GM12873 (cell line): Measurements from ENCODE around the gene CMBL.

ENCODE experiments used
- TF ChIP-seq, protein P1 (sequence below): IDR thresholded peaks from 2 replicates; pipeline ENCODE4 v1.5.1; 2012; ENCODE audit warnings: low read depth, mild to moderate bottlenecking, moderate library complexity, low read length, control low read depth; ENCODE audit not compliant: insufficient read depth; ENCODE audit errors: missing control alignments

CMBL gene

DNA sequence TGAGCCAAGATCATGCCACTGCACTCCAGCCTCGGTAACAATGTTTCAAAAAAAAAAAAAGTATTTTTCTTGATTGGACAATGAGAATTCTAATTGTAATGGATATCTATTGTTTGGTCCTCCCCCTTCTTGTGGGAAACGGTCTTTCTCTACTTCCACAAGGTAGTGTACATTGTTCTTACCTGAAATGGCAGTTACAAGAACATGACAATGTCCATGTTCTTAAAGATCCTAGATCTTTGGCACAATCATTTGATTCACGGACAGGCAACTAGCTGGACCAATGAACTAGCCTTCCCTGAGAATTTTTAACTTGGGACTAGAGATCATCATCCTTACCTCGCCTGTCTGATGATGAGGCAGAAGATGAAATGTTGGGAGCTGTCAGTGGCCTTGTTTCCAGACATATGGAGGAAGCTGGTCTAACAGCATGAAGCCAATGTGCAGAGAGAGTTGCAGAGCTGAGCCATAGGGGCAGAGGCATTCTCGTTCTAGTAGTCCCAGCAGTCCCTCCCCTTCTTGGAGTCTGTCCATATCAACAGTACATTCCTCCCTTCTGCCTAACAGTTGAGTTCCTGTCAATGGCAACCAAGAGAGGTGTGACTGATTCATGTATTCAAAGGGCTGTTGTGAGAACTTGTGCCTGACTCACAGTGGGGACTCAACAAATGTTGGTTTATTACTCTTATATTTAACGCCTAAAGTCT lies 43.6 kb upstream of the CMBL start:
- TF ChIP-seq, protein P1, sequence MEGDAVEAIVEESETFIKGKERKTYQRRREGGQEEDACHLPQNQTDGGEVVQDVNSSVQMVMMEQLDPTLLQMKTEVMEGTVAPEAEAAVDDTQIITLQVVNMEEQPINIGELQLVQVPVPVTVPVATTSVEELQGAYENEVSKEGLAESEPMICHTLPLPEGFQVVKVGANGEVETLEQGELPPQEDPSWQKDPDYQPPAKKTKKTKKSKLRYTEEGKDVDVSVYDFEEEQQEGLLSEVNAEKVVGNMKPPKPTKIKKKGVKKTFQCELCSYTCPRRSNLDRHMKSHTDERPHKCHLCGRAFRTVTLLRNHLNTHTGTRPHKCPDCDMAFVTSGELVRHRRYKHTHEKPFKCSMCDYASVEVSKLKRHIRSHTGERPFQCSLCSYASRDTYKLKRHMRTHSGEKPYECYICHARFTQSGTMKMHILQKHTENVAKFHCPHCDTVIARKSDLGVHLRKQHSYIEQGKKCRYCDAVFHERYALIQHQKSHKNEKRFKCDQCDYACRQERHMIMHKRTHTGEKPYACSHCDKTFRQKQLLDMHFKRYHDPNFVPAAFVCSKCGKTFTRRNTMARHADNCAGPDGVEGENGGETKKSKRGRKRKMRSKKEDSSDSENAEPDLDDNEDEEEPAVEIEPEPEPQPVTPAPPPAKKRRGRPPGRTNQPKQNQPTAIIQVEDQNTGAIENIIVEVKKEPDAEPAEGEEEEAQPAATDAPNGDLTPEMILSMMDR, result no peak

DNA sequence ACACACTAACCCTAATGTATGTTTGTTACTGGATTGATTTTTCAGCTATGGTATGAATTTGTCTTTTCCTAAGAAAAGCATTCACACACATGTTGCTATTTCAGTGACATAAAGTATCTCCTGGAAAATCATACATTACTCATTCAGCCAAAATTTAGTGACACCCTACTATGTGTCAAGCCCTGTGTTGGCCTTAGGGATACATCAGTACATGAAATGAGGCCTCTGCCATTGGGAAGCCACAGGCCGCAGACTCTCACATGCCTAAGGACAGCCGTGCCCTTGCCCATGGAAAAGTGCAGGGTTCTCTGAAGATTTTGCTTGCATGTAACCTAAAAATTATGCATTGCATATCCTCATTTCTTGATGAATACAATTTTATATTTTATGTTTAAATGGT lies 40.6 kb upstream of the CMBL start:
- TF ChIP-seq, protein P1, result no peak

DNA sequence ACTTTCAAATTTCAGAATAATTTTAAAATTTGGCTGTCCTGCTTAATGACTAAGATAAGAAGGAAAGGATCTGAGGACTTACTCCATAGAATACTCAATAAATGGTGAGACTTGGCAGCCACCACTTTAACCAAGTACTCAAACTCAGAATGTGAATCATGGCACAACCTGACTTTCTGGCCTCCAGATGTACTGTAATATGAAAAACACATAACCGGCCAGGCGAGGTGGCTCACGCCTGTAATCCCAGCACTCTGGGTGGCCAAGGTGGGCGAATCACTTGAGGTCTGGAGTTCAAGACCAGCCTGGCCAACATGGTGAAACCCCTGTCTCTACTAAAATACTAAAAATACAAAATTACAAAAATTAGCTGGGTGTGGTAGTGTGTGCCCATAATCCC lies 35.8 kb upstream of the CMBL start:
- TF ChIP-seq, protein P1, result no peak

DNA sequence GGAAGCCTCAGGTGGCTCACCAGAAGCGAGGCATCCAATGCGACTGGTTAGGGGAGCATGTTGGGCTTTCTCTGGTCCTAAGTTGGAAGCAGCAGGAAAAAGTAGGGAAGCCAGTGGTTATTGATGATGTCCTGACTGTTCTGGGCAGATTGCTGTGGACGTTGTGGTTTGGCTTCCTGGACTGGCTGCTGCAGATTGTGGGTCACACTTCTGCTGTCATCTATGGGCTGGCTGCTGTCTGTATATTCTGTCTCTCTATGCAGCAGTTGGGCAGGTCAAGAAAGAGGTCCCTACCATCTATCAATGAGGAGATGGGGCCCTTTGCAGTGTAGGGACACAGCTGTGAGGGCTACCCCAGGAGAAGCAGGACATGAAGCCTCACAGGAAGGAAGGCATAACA lies 32.3 kb upstream of the CMBL start:
- TF ChIP-seq, protein P1, result no peak

DNA sequence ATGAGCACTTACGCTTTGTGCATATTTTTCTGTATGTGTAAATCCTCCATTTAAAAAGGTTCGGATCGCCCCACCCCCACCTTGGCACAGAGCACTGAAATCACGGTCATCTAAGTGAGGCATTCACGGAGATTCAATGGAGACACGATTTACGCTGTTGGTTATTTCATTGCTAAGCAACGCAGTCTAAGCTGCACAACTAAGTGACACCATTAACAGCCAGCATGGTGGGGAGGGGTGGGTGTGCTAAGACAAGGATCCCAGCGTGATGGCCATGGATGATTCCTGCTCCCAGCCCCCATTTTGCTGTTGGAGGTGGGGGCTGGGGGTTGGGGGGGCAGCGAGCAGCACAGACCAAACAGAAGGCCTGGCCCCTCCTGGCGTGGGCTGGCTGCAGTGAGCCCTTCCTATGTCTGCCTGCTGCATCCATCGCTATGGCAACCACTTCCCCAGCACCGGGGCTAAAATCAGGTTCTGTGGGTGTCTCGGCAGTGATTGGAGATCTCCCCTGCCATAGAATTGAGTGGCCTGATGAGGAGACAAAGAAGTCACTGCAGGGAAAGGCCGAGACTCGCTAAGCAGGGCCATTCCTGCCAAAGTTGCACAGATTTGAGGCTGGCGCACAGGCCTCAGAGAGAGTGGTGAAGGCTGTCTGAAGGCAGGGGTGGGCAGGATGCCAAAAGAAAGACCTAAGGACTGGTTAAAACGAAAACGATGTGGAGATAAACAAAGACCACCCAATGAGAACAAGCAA lies 31.5 kb upstream of the CMBL start:
- TF ChIP-seq, protein P1, result no peak

DNA sequence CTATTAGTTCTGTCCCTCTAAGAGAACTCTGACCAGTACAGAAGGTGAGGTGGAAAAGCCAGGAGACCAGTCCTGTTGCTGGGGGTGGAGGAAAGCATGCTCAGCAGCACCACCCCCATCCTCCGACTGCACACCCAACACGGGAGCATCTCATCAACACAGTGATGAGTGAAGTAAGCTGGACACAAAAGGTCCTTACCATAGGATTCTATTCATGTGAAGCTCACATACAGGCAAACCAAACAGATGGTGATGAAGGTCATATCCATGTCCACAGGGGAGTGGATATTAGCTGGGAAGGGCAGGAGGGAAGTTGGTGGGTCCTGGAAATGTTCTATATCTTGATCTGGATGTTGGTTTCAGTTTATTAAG lies 31.0 kb upstream of the CMBL start:
- TF ChIP-seq, protein P1, result no peak

DNA sequence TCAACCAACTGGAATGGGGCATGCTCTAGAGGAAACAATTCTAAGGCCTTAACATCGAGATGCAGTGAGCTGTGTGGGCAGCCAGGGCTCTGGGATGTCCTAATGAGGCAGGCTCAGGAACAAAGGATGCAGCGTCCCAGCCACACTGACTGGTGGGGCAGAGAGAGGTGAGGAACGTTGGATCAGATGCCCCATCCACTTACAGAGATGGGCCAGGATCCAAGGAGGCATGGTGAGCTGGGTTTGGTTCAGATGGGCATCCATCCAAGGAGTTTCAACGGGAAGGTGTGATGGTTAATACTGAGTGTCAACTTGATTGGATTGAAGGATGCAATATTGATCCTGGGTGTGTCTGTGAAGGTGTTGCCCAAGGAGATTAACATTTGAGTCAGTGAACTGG lies 30.3 kb upstream of the CMBL start:
- TF ChIP-seq, protein P1, result no peak
